Activated T-helper 17 cell treated with anti-CD3 and anti-CD28 coated beads, Interleukin-2, amount 50 U/mL, for 72 hours (primary cell): ENCODE data around the gene ZNF334. TPM values are rescaled to one million over a fixed set of nuclear protein-coding genes. Genes with fewer than 3 reads are reported as not detected.

Source experiments
- ATAC-seq: fragments of 150-1000 bp; cut with Tn5 transposase; replicated peaks from 2 replicates; pipeline ENCODE4 v1.10.0; 2021; ENCODE audit warnings: mild to moderate bottlenecking, moderate library complexity
- H3K27ac Mint-ChIP-seq: one replicate; pipeline ENCODE4 v1.8.0; 2022; ENCODE audit warnings: mixed read lengths
- H3K27me3 Mint-ChIP-seq: one replicate; pipeline ENCODE4 v1.8.0; 2022; ENCODE audit warnings: mixed read lengths
- H3K36me3 Mint-ChIP-seq: one replicate; pipeline ENCODE4 v1.8.0; 2022; ENCODE audit warnings: low read depth, mild to moderate bottlenecking, mixed read lengths
- H3K4me1 Mint-ChIP-seq: one replicate; pipeline ENCODE4 v1.8.0; 2022; ENCODE audit warnings: mixed read lengths
- H3K4me3 Mint-ChIP-seq: one replicate; pipeline ENCODE4 v1.8.0; 2022; ENCODE audit warnings: mild to moderate bottlenecking, mixed read lengths
- H3K9me3 Mint-ChIP-seq: one replicate; pipeline ENCODE4 v1.8.0; 2022; ENCODE audit warnings: mixed read lengths
- total RNA-seq, 2 donors: library from RNA; stranded (reverse); gene quantifications; one replicate each; pipeline ENCODE4 v1.2.3, GENCODE V29; 2022

Gene ZNF334
- total RNA-seq, 2 donors from 2014 or later = 0.76 to 3.0 TPM

DNA sequence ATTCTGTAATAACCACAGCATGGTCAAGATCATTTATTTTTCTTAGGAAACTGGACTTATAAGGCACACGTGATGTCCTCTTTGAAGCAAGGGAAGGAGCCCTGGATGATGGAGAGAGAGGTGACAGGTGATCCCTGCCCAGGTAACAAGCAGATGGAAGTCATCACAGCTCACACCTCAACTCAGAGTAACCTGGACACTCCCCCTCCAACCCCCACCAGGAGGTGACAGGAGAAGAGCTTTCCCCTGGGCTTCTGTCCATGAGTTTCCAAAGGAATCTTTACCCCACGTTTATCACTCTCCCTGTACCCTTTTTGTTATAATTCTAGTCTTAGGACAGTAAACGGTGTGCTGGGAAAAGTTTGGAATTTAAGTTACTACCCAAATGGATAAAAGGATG, 28.4 kb downstream of the ZNF334 start:
- Mint-ChIP-seq H3K9me3 (no peaks in the 10 kb centered on the region), H3K27me3 (peaks cover 70% of the 10 kb centered on the region), H3K4me1 (peaks cover 6% of the 10 kb centered on the region), H3K27ac (no peak overlapping the region), H3K4me3 (no peak overlapping the region), H3K36me3 (no peaks in the 10 kb centered on the region)
- ATAC-seq = no peak

DNA sequence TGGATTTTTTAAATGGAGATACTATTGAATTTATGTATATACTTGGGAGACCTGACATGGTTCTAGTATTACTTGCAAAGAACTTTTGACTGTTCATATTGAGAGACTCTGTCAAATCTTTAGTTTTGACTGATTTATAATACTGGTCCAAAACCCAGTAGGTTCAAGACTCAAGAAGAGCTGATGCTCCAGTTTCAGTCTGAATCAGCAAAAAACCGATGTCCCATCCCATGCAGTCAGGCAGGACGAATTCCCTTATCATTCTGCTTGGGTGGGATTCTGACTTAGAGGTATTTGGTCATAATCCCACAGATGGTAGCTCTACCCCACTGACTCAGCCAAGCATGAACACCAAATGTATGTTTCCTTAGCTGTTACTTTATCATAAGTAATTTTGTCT, 29.5 kb downstream of the ZNF334 start:
- Mint-ChIP-seq H3K4me1 (peaks cover 6% of the 10 kb centered on the region), H3K4me3 (no peak overlapping the region), H3K9me3 (no peaks in the 10 kb centered on the region), H3K36me3 (no peaks in the 10 kb centered on the region), H3K27me3 (peaks cover 69% of the 10 kb centered on the region), H3K27ac (no peak overlapping the region)
- ATAC-seq = peak; percentile 16

DNA sequence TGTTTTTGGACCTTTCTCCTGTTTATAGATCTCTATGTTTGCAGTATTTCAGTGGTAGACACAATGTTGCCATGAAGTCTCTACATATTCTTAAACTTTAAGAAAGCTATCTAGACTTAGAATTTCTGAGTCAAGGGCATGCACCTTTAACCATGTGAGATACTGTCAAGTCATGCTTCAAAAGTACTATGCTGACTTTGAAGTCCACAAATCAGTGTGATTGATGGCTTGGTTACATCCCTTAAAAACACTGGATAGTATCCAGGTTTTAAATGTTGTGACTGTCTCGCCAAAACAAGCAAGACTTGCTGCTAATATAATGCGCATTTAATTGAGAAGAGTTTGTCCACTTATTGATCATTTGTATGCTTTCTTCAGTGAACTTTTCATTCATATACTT, 30.5 kb downstream of the ZNF334 start:
- no peak for ATAC-seq
- H3K27ac Mint-ChIP-seq = no peak overlapping the region
- peaks cover 6% of the 10 kb centered on the region for H3K4me1 Mint-ChIP-seq
- no peaks in the 10 kb centered on the region for H3K36me3 Mint-ChIP-seq
- no peak overlapping the region for H3K4me3 Mint-ChIP-seq
- no peaks in the 10 kb centered on the region for H3K9me3 Mint-ChIP-seq
- H3K27me3 Mint-ChIP-seq = peaks cover 65% of the 10 kb centered on the region

DNA sequence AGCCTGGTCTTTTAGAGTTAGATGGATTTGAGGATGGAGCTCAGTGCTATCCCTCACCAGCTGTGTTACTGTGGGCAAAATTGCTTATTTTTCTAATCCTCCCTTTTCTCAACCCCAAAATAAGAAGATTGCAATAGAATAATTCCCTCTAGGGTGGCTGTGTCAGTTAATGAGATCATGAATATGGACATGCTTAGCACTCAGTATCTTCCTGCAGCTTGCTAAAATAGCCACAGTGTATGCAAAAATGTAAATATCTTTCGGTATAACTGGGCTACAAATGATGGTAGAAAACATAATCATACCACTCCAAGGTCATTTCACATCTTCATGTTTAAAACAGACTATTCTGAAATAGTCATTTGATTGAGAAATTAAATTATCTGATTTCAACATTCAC, 35.7 kb downstream of the ZNF334 start:
- ATAC-seq = no peak
- H3K9me3 Mint-ChIP-seq = no peaks in the 10 kb centered on the region
- H3K36me3 Mint-ChIP-seq = no peaks in the 10 kb centered on the region
- H3K27ac Mint-ChIP-seq = no peak overlapping the region
- no peak overlapping the region for H3K4me3 Mint-ChIP-seq
- peaks cover 37% of the 10 kb centered on the region for H3K27me3 Mint-ChIP-seq
- no peaks in the 10 kb centered on the region for H3K4me1 Mint-ChIP-seq

DNA sequence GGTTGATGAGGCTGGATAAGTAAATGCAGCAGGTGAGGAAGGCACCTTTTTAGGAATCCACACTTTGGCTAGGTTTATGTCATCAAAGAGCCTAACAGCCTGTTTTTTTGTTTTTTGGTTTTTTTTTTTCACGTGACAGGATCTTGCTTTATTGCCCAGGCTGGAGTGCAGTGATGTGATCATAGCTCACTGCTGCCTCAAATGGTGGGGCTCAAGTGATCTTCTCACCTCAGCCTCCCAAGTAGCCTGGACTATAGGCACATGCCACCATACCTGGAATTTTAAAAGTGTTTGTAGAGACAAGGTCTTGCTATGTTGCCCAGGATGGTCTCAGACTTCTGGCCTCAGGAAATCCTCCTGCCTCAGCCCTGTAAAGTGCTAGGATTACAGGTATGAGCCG, 36.1 kb downstream of the ZNF334 start:
- Mint-ChIP-seq H3K27me3 (peaks cover 41% of the 10 kb centered on the region), H3K36me3 (no peaks in the 10 kb centered on the region), H3K9me3 (no peaks in the 10 kb centered on the region), H3K4me3 (no peak overlapping the region), H3K27ac (no peak overlapping the region), H3K4me1 (no peaks in the 10 kb centered on the region)
- no peak for ATAC-seq

DNA sequence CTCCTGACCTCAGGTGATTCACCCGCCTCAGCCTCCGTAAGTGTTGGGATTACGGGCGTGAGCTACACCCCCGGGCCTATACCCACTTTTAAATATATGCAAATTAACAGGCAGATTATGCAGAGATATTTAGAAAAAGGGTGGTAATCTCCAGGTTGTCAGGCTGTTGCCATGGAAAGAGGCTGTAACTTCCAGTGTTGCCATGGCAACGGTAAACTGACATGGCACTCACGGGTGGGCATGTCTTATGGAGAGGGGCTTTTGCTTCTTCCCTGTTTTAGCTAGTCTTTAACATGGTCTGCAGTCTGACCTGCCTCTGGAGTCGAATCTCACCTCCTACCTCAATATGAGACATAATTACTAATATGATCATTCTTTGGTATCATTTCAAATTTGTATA, 44.9 kb downstream of the ZNF334 start:
- Mint-ChIP-seq H3K27ac (no peak overlapping the region), H3K36me3 (no peaks in the 10 kb centered on the region)

DNA sequence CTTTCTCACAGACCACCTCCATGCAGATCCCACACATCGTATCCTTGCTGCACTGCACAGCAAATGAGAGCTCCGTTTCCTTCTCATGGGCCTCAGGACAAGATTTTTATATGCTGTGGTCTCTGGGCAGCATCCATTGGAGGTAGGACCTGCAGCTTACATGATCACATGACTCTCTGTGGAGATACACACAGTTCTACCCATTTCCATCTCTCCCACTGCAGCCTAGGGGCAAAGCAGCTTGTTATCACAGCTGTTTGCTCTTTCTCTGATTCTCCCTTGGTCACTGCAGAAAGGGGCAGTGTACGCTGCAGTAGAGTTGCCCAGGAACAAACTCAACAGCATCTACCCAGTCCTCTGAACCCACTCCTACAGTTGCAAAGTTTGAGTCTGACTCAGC, 48.9 kb downstream of the ZNF334 start:
- Mint-ChIP-seq H3K27me3 (peaks cover 13% of the 10 kb centered on the region), H3K4me1 (no peaks in the 10 kb centered on the region), H3K9me3 (no peaks in the 10 kb centered on the region), H3K27ac (no peak overlapping the region), H3K4me3 (no peak overlapping the region), H3K36me3 (no peaks in the 10 kb centered on the region)
- no peak for ATAC-seq

More for the DNA sequence above, 44.9 kb downstream of the ZNF334 start:
- ATAC-seq = no peak
- H3K9me3 Mint-ChIP-seq = no peaks in the 10 kb centered on the region
- no peaks in the 10 kb centered on the region for H3K4me1 Mint-ChIP-seq
- no peak overlapping the region for H3K4me3 Mint-ChIP-seq
- peaks cover 28% of the 10 kb centered on the region for H3K27me3 Mint-ChIP-seq

DNA sequence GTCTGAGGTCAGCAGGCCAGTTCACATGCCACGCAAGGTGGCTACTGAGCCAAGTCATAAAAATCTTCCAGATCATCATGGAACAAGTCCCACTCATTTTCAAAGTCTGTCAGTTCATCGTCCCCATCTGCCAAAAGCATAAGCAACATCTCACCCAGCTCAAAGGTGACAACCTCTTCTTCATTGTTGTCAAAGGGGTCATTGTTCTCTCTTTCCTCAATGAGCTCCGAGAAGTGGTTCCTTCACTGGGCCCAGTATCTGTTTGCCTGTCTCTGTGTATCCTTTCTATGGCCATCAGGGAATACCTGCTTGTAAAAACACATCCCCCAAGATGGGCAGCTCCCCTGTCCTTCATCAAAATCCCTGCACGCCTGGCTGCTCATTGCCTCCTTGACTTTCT, 49.5 kb downstream of the ZNF334 start:
- Mint-ChIP-seq H3K9me3 (no peaks in the 10 kb centered on the region), H3K36me3 (no peaks in the 10 kb centered on the region), H3K27me3 (peaks cover 15% of the 10 kb centered on the region), H3K27ac (no peak overlapping the region), H3K4me1 (no peaks in the 10 kb centered on the region), H3K4me3 (no peak overlapping the region)
- no peak for ATAC-seq

DNA sequence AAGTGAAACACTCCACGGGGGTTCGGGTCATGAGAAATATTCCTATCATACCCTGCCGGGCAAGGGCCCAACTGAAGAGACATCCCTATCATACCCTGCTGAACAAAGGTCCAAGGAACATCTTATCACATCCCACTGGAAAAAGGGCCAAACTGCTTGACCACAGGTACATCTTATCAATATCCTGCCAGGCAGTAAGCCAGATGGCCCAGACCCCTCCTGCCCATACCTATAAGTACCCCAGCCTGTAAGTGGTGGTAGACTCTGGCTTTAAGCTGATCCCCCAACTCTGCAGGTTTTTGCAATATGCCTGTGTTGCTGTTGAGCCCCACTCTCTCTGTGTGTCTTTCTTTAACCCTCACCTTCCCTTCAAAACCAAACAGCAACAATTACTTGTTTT, 51.6 kb downstream of the ZNF334 start:
- H3K36me3 Mint-ChIP-seq = peaks cover 2% of the 10 kb centered on the region
- H3K4me1 Mint-ChIP-seq = no peaks in the 10 kb centered on the region
- H3K4me3 Mint-ChIP-seq = no peak overlapping the region
- H3K27me3 Mint-ChIP-seq = peaks cover 18% of the 10 kb centered on the region
- H3K9me3 Mint-ChIP-seq = peaks cover 2% of the 10 kb centered on the region
- no peak overlapping the region for H3K27ac Mint-ChIP-seq
- ATAC-seq = no peak

DNA sequence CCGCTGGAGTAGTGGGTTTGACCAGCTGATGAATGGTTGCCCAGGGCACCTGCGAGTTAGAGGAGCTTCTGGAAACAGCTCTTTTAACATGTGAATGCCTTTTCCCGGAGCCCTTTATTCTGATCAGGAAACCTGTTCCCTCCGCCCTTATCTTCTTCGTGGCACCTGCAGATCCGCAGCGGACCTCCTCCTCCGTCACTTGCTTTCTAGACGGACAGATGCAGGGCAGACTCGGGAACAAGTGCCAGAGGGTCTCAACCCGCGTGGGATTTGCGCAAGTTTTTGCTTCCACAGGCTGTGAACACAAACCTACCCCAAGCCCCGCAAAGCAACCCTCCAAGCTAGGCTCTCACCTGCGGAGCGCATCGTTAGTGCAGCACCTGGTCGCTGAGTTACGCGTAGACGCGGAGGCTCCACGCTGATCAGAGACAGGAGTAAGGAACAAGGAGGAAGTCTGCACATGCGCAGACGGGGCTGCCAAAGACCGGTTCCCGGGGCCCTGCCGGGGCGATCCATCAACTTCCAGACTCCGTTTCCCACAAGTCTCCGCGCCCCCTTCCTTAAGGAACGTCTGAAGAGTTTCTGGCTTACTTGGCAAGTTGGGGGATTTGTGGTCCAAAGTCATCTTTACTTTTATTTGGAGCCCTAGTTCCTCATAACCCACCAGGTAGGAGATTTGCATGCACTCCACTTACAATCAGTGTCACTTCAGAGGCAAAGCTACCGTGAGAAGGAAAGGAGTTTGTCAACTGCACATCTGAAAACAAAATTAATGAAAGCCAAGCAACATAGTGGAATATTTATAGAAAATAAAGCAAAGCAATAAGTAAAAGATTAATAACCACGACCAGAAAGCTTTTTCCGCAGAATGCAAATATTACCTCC, 54.3 kb downstream of the ZNF334 start:
- Mint-ChIP-seq H3K27me3 (peaks cover 25% of the 10 kb centered on the region), H3K4me1 (no peaks in the 10 kb centered on the region), H3K27ac (no peak overlapping the region), H3K4me3 (no peak overlapping the region), H3K36me3 (peaks cover 7% of the 10 kb centered on the region), H3K9me3 (peaks cover 16% of the 10 kb centered on the region)
- no peak for ATAC-seq

DNA sequence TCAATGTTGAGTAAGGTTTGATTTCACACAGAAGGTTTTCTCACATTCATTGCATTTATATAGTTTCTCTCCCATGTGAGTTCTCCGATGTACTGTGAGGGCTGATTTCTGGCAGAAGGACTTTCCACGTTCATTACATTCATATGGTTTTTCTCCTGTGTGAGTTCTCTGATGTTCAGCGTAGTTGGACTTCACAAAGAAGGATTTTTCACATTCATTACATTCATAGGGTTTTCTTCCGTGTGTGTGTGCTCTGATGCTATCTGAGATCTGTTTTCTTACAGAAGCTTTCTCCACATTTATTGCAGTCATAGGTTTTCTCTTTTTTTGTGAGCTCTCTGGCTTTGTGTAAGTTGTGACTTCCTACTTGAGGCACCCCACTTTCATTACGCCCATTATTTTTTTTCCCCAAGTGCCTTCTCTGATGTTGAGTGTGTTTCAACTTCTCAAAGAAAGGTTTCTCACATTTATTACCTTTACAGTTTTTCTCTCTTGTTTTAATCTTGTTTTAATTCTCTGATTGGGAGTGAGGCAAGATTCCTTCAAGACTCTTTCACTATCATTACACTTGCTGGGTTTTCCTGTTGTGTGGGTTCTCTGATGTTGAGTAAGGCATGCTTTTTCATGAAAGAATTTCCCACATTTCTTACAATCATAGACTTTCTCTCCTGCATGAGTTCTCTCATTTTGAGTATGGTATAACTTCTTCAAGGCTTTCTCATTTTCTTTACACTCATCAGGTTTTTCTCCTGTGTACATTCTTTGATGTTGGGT, 56.9 kb downstream of the ZNF334 start:
- peaks cover 23% of the 10 kb centered on the region for H3K27me3 Mint-ChIP-seq
- H3K4me3 Mint-ChIP-seq = no peak overlapping the region
- H3K36me3 Mint-ChIP-seq = peaks cover 7% of the 10 kb centered on the region
- ATAC-seq = no peak
- H3K27ac Mint-ChIP-seq = no peak overlapping the region
- peaks cover 16% of the 10 kb centered on the region for H3K9me3 Mint-ChIP-seq
- H3K4me1 Mint-ChIP-seq = no peaks in the 10 kb centered on the region

DNA sequence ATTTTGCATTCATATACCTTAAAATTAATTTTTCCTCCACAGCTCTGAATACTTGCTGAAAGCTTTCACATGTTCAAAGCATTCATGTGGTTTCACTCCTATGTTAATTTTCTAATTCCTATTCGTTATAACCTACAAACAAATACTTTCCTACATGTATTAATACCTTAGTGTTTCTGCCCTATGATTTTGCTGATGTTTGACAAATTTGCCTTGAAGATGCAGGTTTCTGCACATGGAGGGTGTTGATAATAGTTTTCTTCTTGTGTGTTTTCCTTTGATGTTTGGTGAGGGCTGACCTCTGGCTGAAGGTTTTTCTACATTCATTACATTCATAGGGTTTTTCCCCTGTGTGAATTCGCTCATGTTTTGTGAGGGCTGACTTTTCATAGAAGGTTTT, 57.6 kb downstream of the ZNF334 start:
- no peak for ATAC-seq
- Mint-ChIP-seq H3K9me3 (peaks cover 16% of the 10 kb centered on the region), H3K4me1 (no peaks in the 10 kb centered on the region), H3K27ac (no peak overlapping the region), H3K36me3 (peaks cover 7% of the 10 kb centered on the region), H3K27me3 (peaks cover 27% of the 10 kb centered on the region), H3K4me3 (no peak overlapping the region)
